A549 (cell line): ENCODE results near the gene ATXN2L. TPM values are rescaled to one million over a fixed set of nuclear protein-coding genes. Genes with fewer than 3 reads are reported as not detected.
A peak's percentile ranks its signal among the peaks of the same experiment; 100 is the strongest.

Source experiments
- ATAC-seq, 2 experiments: fragments of 200-7000 bp in 1 of 2; fragments of >200 bp in 1 of 2; cut with Nextera tagmentation in 1 of 2; cut with Tn5 transposase in 1 of 2; 3 replicates each; pipeline versions ENCODE4 v1.8.0 to v1.9.1; 2018 to 2020; ENCODE audit warnings: mild to moderate bottlenecking in 1 of 2, moderate library complexity in 1 of 2
- CTCF ChIA-PET: fragments of 300-600 bp; sonication (Branson Sonifier 250); formaldehyde crosslinking; extraction: SDS; loops from one replicate; lab custom pipeline; 2021; ENCODE audit warnings: antibody characterized with exemption, inconsistent platforms; lab: Yijun Ruan, JAX
- POLR2A ChIA-PET: fragments of 350-600 bp; formaldehyde crosslinking; extraction: SDS; loops from one replicate; lab custom pipeline; 2021; ENCODE audit warnings: antibody characterized with exemption, inconsistent platforms; lab: Yijun Ruan, JAX
- DNase-seq, 2 experiments: peaks; one replicate each; pipeline versions ENCODE4 v3.0.0 to v3.0.0-alpha.2; 2011 to 2016; ENCODE audit warnings: low read depth in 1 of 2, low spot score in 1 of 2
- FAIRE-seq: peaks from 2 replicates; lab custom pipeline; 2011; peaks lifted over from hg19 to GRCh38; lab: Jason Lieb, UNC
- H3K27ac ChIP-seq, 2 experiments: fragments of >200 bp; sonication (Bioruptor Twin); formaldehyde crosslinking; 3 replicates each; pipeline ENCODE4 v1.5.1; 2016 to 2017
- H3K4me1 ChIP-seq: fragments of >200 bp; sonication (Bioruptor Twin); formaldehyde crosslinking; 3 replicates; pipeline ENCODE4 v1.6.1; 2016
- H3K4me2 ChIP-seq: fragments of >200 bp; sonication (Bioruptor Twin); formaldehyde crosslinking; 3 replicates; pipeline ENCODE4 v1.6.1; 2016
- H3K4me3 ChIP-seq: fragments of >200 bp; sonication (Bioruptor Twin); formaldehyde crosslinking; 3 replicates; pipeline ENCODE4 v1.5.1; 2016
- H3K9me3 ChIP-seq: fragments of >200 bp; sonication (Bioruptor Twin); formaldehyde crosslinking; 3 replicates; pipeline ENCODE4 v1.6.1; 2016
- CBX8 ChIP-seq: fragments of 200-600 bp; sonication (generic); IDR thresholded peaks from 2 replicates; pipeline ENCODE4 v1.6.1; 2016
- CHD4 ChIP-seq: fragments of 200-600 bp; sonication (generic); IDR thresholded peaks from 2 replicates; pipeline ENCODE4 v1.6.1; 2016; ENCODE audit warnings: antibody characterized with exemption, mild to moderate bottlenecking, borderline replicate concordance
- CTCF ChIP-seq: fragments of >200 bp; sonication (Bioruptor Twin); formaldehyde crosslinking; IDR thresholded peaks from 3 replicates; pipeline ENCODE4 v1.5.1; 2016
- EHF ChIP-seq: fragments of 250-450 bp; sonication (Bioruptor Pico); IDR thresholded peaks from 2 replicates; pipeline ENCODE4 v1.5.0; 2020; ENCODE audit warnings: mild to moderate bottlenecking
- EHMT2 ChIP-seq: fragments of 200-600 bp; sonication (generic); IDR thresholded peaks from 2 replicates; pipeline ENCODE4 v1.6.1; 2016; ENCODE audit warnings: antibody characterized with exemption, low read depth, mild to moderate bottlenecking, moderate library complexity
- FOXS1 ChIP-seq: fragments of 250-450 bp; sonication (Bioruptor Pico); IDR thresholded peaks from 2 replicates; pipeline ENCODE4 v1.5.0; 2020; ENCODE audit warnings: mild to moderate bottlenecking, moderate library complexity
- GATA3 ChIP-seq: IDR thresholded peaks from 2 replicates; pipeline ENCODE4 v1.6.1; 2012; ENCODE audit warnings: borderline replicate concordance
- HMGXB4 ChIP-seq: fragments of 250-450 bp; sonication (Bioruptor Pico); IDR thresholded peaks from 2 replicates; pipeline ENCODE4 v1.5.0; 2021; ENCODE audit warnings: mild to moderate bottlenecking, moderate library complexity, borderline replicate concordance
- HOXA7 ChIP-seq: fragments of 250-450 bp; sonication (Bioruptor Pico); IDR thresholded peaks from 2 replicates; pipeline ENCODE4 v1.5.0; 2020; ENCODE audit warnings: mild to moderate bottlenecking, moderate library complexity
- JUN ChIP-seq, 2 experiments: fragments of >200 bp; sonication (Bioruptor Twin); formaldehyde crosslinking; IDR thresholded peaks; 2 replicates in 1 of 2; 3 replicates in 1 of 2; pipeline ENCODE4 v1.6.1; 2016 to 2017
- JUNB ChIP-seq: fragments of >200 bp; sonication (Bioruptor Twin); formaldehyde crosslinking; IDR thresholded peaks from 2 replicates; pipeline ENCODE4 v1.6.1; 2016
- MAFK ChIP-seq: fragments of 450-650 bp; IDR thresholded peaks from 2 replicates; pipeline ENCODE4 v1.6.1; 2014; ENCODE audit not compliant: partially characterized antibody
- NPAS2 ChIP-seq: fragments of 250-450 bp; sonication (Bioruptor Pico); IDR thresholded peaks from 2 replicates; pipeline ENCODE4 v1.8.0; 2022; ENCODE audit warnings: mild to moderate bottlenecking, moderate library complexity, borderline replicate concordance
- NR3C1 ChIP-seq: fragments of >200 bp; sonication (Bioruptor Twin); formaldehyde crosslinking; IDR thresholded peaks from 3 replicates; pipeline ENCODE4 v1.6.1; 2017
- RAD21 ChIP-seq, 2 experiments: fragments of >200 bp in 1 of 2; sonication (Bioruptor Twin) in 1 of 2; formaldehyde crosslinking in 1 of 2; IDR thresholded peaks in 1 of 2; conservative IDR thresholded peaks in 1 of 2; 2 replicates in 1 of 2; 3 replicates in 1 of 2; pipeline ENCODE4 v1.6.1; 2012 to 2018; ENCODE audit warnings: inconsistent platforms in 1 of 2
- REST ChIP-seq: fragments of 200-600 bp; sonication (generic); IDR thresholded peaks from 2 replicates; pipeline ENCODE4 v1.6.1; 2016; ENCODE audit warnings: antibody characterized with exemption, mild to moderate bottlenecking, moderate library complexity
- SREBF2 ChIP-seq: fragments of 450-650 bp; IDR thresholded peaks from 2 replicates; pipeline ENCODE4 v1.6.1; 2014; ENCODE audit warnings: mild to moderate bottlenecking, moderate library complexity
- TFCP2L1 ChIP-seq: fragments of 250-450 bp; sonication (Bioruptor Pico); IDR thresholded peaks from 2 replicates; pipeline ENCODE4 v1.5.0; 2021; ENCODE audit warnings: mild to moderate bottlenecking
- ZFP36 ChIP-seq: fragments of 450-650 bp; IDR thresholded peaks from 2 replicates; pipeline ENCODE4 v1.6.1; 2014; ENCODE audit warnings: borderline replicate concordance; ENCODE audit not compliant: partially characterized antibody
- ZNF302 ChIP-seq: fragments of 250-450 bp; sonication (Bioruptor Pico); IDR thresholded peaks from 2 replicates; pipeline ENCODE4 v1.9.0; 2021; ENCODE audit warnings: inconsistent platforms, mild to moderate bottlenecking, moderate library complexity
- WGBS: methylation state at CpG from one replicate; pipeline ENCODE4 v1.1.6; 2017; ENCODE audit errors: missing lambda C conversion rate; 5-methylcytosine and 5-hydroxymethylcytosine counted together
- polyA plus RNA-seq, 4 experiments: library from polyadenylated mRNA; depleted of rRNA in 3 of 4; stranded (reverse); fragments of >200 nt; fragmentation: RNase III in 1 of 4; extraction: RNeasy Plus Mini Kit Qiagen cat#74134 plus additional on column Dnase treatment in 1 of 4; gene quantifications; 2 replicates in 3 of 4; 3 replicates in 1 of 4; pipeline ENCODE4 v1.2.3, GENCODE V29; 2011 to 2017

The ATXN2L gene
- polyA plus RNA-seq, 2 of the 4 experiments (the other 2 are of a cell fraction), result 28.4 to 135 TPM

- FAIRE-seq, result no peak
- 93% methylated on average over 12 of the region's 12 CpGs for WGBS
- peaks cover 13% of the 10 kb centered on the region for H3K4me1 ChIP-seq
- ATAC-seq, result no peak
- TF ChIP-seq SREBF2, result no peak
- no peak for TF ChIP-seq CTCF
- TF ChIP-seq REST, result no peak
- no peak for TF ChIP-seq NR3C1
- TF ChIP-seq EHF (CRISPR knock-in tag), result no peak
- no peak for TF ChIP-seq HMGXB4
- no peak for DNase-seq
- no peak overlapping the region for H3K4me3 ChIP-seq
- H3K27ac ChIP-seq, result no peak overlapping the region
- H3K4me2 ChIP-seq, result no peak overlapping the region
- no peaks in the 10 kb centered on the region for H3K9me3 ChIP-seq
- ChIA-PET CTCF (interaction anchor here (2.0 to 6.6 kb wide), 4 partner anchors 9 to 100 kb away, joined by 4 to 49 read pairs (median 26); partner anchors contain the start of gene SH2B1), POLR2A (no interaction called here)
Measured at GRCh38 chr16:28843766-28844165, 21.0 kb downstream of the ATXN2L start.

DNA sequence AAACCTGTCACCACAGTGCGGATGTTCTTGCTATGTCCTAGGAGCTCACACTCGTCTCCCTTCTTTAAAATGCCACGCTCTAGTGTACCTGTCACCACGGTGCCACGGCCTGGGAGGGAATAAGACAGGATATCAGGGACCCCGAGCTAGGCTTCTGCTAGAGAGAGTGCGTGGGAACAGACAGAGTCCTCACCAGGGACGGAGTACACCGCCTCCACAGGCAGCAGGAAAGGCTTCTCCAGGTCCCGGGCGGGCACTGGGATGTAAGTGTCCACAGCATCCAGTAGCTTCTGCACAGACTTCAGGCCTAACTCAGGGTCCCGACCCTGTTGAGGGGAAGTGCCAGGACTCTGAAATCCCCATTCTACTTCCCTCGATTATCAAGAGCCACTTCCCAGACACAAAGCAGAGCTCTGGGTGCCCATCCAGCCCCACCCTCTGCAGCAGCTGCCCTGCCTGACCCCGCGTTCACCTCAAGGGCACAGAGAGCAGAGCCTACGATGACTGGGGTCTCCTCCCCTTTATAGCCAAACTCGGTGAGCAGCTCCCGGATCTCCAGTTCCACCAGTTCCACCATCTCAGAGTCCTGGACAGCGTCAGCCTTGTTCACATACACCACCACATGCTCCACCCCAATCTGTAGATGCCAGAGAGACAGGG lies 21.6 kb downstream of the ATXN2L start:
- Histone ChIP-seq H3K4me1 (peaks cover 13% of the 10 kb centered on the region), H3K9me3 (no peaks in the 10 kb centered on the region), H3K4me2 (peak overlapping the region; percentile 90; the same call in 2 of the 3 replicates), H3K27ac (no peak overlapping the region), H3K4me3 (no peak overlapping the region; the same call in 2 of the 3 replicates)
- CTCF ChIA-PET, result interaction anchor here (1.1 to 6.6 kb wide), 6 partner anchors 9 to 99 kb away, joined by 3 to 49 read pairs (median 6); partner anchors contain the start of gene SH2B1
- ATAC-seq (no peak), FAIRE-seq (no peak), DNase-seq (no peak)
- POLR2A ChIA-PET, result interaction anchor here (0.6 kb wide), 1 partner anchor 1598 kb away, joined by 3 read pairs; no protein-coding TSS in a partner anchor
- WGBS, result 87% methylated on average over 19 of the region's 19 CpGs
- no peak for TF ChIP-seq EHMT2
- no peak for TF ChIP-seq HOXA7 (CRISPR knock-in tag)
- TF ChIP-seq FOXS1 (CRISPR knock-in tag), result no peak
- no peak for TF ChIP-seq SREBF2
- no peak for TF ChIP-seq JUN (IDR thresholded peaks at IDR 0.05)
- TF ChIP-seq ZFP36, result no peak
- TF ChIP-seq GATA3, result no peak
- no peak for TF ChIP-seq MAFK
- TF ChIP-seq CHD4, result no peak
- no peak for TF ChIP-seq ZNF302 (CRISPR knock-in tag)
- TF ChIP-seq EHF (CRISPR knock-in tag), result no peak
- TF ChIP-seq JUNB, result no peak
- TF ChIP-seq TFCP2L1 (CRISPR knock-in tag), result no peak
- TF ChIP-seq CBX8, result no peak
- TF ChIP-seq NPAS2 (CRISPR knock-in tag), result no peak
- TF ChIP-seq CTCF, result no peak
- no peak for TF ChIP-seq RAD21 (conservative IDR thresholded peaks at IDR 0.05 in 1 of 2, IDR thresholded peaks at IDR 0.05 in 1 of 2)
